Measurements from ENCODE around the gene FAM32A. TPM values are rescaled to one million over a fixed set of nuclear protein-coding genes. Genes with fewer than 3 reads are reported as not detected.

The FAM32A gene
- total and polyA plus RNA-seq, 2 of the 8 experiments (the other 6 are each of a cell fraction or from before 2014, with no cell fraction given) = 75.6 to 105 TPM

DNA sequence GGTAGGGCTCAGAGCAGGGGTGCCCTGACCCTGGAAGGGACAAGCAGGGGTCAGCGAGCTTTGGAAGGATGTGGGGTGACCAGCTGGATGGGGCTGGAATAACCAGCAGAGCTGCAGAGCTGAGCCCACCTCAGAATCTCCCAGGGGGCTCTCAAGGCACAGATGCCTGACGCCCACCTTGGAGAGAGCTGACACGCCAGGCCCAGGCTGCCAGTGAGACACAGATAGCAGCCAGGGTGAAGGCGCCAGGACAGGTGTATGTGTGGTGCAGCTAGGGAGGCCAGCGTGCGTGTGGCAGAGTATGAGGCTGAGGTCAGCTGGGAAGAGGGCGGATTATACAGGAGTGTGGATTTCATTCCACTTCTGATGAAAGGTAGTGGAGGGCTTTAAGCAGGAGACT lies 21.4 kb downstream of the FAM32A start (continued):
- TF ChIP-seq, protein P1, sequence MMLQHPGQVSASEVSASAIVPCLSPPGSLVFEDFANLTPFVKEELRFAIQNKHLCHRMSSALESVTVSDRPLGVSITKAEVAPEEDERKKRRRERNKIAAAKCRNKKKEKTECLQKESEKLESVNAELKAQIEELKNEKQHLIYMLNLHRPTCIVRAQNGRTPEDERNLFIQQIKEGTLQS (IDR thresholded peaks at IDR 0.05; ENCODE audit: insufficient read depth, low read depth, low read length) = no peak
- TF ChIP-seq BACH1 (IDR thresholded peaks at IDR 0.05; ENCODE audit: low read length) = no peak
- TF ChIP-seq KDM4A (IDR thresholded peaks at IDR 0.05; ENCODE audit: low read depth, low read length, severe bottlenecking) = no peak
- no peak for TF ChIP-seq SP4 (IDR thresholded peaks at IDR 0.05; ENCODE audit: low read length)
- no peak for TF ChIP-seq CHD7 (IDR thresholded peaks at IDR 0.05; ENCODE audit: insufficient replicate concordance, low read length)
- no peak for TF ChIP-seq KDM5A (IDR thresholded peaks at IDR 0.05; ENCODE audit: low read length)
- TF ChIP-seq SRF (IDR thresholded peaks at IDR 0.05; ENCODE audit: low read depth, low read length) = no peak

Data from H1 (cell line).